ENCODE data around the gene NUP50. TPM values are rescaled to one million over a fixed set of nuclear protein-coding genes. Genes with fewer than 3 reads are reported as not detected.

The NUP50 gene
- total and polyA plus RNA-seq, 2 donors (not counting 1 experiment from before 2014, with no cell fraction given): 9.1 to 105 TPM

GRCh38 chr22:45228401-45228754, 64.7 kb downstream of the NUP50 start:
- H2AFZ ChIP-seq (ENCODE audit: insufficient read depth, low read depth, low read length, poor library complexity, severe bottlenecking): no peak overlapping the region
- H3K27ac ChIP-seq (ENCODE audit: low read length in 2 of 2): no peak overlapping the region
- Mint-ChIP-seq H3K27me3 (no peaks in the 10 kb centered on the region), H3K27ac (no peak overlapping the region), H3K4me1 (peaks cover 51% of the 10 kb centered on the region), H3K9me3 (ENCODE audit: insufficient read depth) (no peaks in the 10 kb centered on the region), H3K4me3 (no peak overlapping the region)
- no peak for ATAC-seq (ENCODE audit: low read depth)
- ChIA-PET POLR2A (no interaction called here), CTCF (no interaction called here)
- no peaks in the 10 kb centered on the region for H3K9me3 ChIP-seq (ENCODE audit: control extremely low read depth in 1 of 3, control insufficient read depth in 2 of 3, insufficient read depth in 1 of 3, low read length in 2 of 3)
- 93% methylated on average over 8 of the region's 8 CpGs for WGBS (ENCODE audit: insufficient coverage)
- no peak overlapping the region for H3K4me3 ChIP-seq (ENCODE audit: control extremely low read depth in 1 of 5, extremely low read depth in 1 of 5, insufficient read depth in 1 of 5, low read depth in 2 of 5, low read length in 4 of 5)
- intact Hi-C loops (cut with micrococcal nuclease): no loop called here
- no peak overlapping the region for H3K4me2 ChIP-seq (replicated peaks; ENCODE audit: low read depth, low read length, poor library complexity, severe bottlenecking)
- TF ChIP-seq CTCF (IDR thresholded peaks at IDR 0.05) (no peak), EZH2 (IDR thresholded peaks at IDR 0.05; ENCODE audit: borderline replicate concordance, insufficient read depth, low read depth, low read length, poor library complexity, severe bottlenecking) (no peak)
- peaks cover under 1 to 10% of the 10 kb centered on the region in 2 donors for H3K4me1 ChIP-seq (ENCODE audit: control insufficient read depth in 2 of 2, insufficient read depth in 2 of 2, low read length in 2 of 2)
- H3K36me3 ChIP-seq (replicated peaks in 1 of 2; ENCODE audit: control extremely low read depth in 1 of 2, control insufficient read depth in 1 of 2, extremely low read depth in 1 of 2, insufficient read depth in 2 of 2, low read length in 1 of 2): peaks cover 2 to 7% of the 10 kb centered on the region in 2 experiments
- no peaks in the 10 kb centered on the region for H3K27me3 ChIP-seq (replicated peaks in 1 of 4; ENCODE audit: control extremely low read depth in 1 of 4, control insufficient read depth in 3 of 4, insufficient read depth in 4 of 4, low read length in 3 of 4)
- peaks cover 78% of the 10 kb centered on the region for H3K79me2 ChIP-seq (ENCODE audit: control insufficient read depth, insufficient read depth, low read length)
- H4K20me1 ChIP-seq (ENCODE audit: control insufficient read depth, insufficient read depth, low read length, poor library complexity, severe bottlenecking): peaks cover 7% of the 10 kb centered on the region
- H3K9ac ChIP-seq (ENCODE audit: low read length): no peak overlapping the region
- no peak for DNase-seq

- ATAC-seq (ENCODE audit: low read depth): no peak
- H3K79me2 ChIP-seq (ENCODE audit: control insufficient read depth, insufficient read depth, low read length): peaks cover 80% of the 10 kb centered on the region
- H3K27me3 Mint-ChIP-seq: no peaks in the 10 kb centered on the region
Measured at GRCh38 chr22:45229181-45229580, 65.5 kb downstream of the NUP50 start.

More at GRCh38 chr22:45229181-45229580, 65.5 kb downstream of the NUP50 start:
- peaks cover 51% of the 10 kb centered on the region for H3K4me1 Mint-ChIP-seq
- DNase-seq: no peak
- POLR2A ChIA-PET: no interaction called here
- WGBS (ENCODE audit: insufficient coverage): 93% methylated on average over 6 of the region's 13 CpGs
- Histone ChIP-seq H3K9me3 (ENCODE audit: control extremely low read depth in 1 of 3, control insufficient read depth in 2 of 3, insufficient read depth in 1 of 3, low read length in 2 of 3) (no peaks in the 10 kb centered on the region), H3K4me3 (ENCODE audit: control extremely low read depth in 1 of 5, extremely low read depth in 1 of 5, insufficient read depth in 1 of 5, low read depth in 2 of 5, low read length in 4 of 5) (no peak overlapping the region), H3K4me1 (ENCODE audit: control insufficient read depth in 2 of 2, insufficient read depth in 2 of 2, low read length in 2 of 2) (peaks cover 4 to 12% of the 10 kb centered on the region in 2 donors), H2AFZ (ENCODE audit: insufficient read depth, low read depth, low read length, poor library complexity, severe bottlenecking) (no peak overlapping the region), H3K9ac (ENCODE audit: low read length) (no peak overlapping the region), H3K36me3 (replicated peaks in 1 of 2; ENCODE audit: control extremely low read depth in 1 of 2, control insufficient read depth in 1 of 2, extremely low read depth in 1 of 2, insufficient read depth in 2 of 2, low read length in 1 of 2) (peaks cover 2 to 7% of the 10 kb centered on the region in 2 experiments), H3K27me3 (replicated peaks in 1 of 4; ENCODE audit: control extremely low read depth in 1 of 4, control insufficient read depth in 3 of 4, insufficient read depth in 4 of 4, low read length in 3 of 4) (no peaks in the 10 kb centered on the region), H3K27ac (ENCODE audit: low read length in 2 of 2) (no peak overlapping the region), H3K4me2 (replicated peaks; ENCODE audit: low read depth, low read length, poor library complexity, severe bottlenecking) (no peak overlapping the region), H4K20me1 (ENCODE audit: control insufficient read depth, insufficient read depth, low read length, poor library complexity, severe bottlenecking) (peaks cover 7% of the 10 kb centered on the region)
- CTCF ChIA-PET: no interaction called here
- intact Hi-C loops (cut with micrococcal nuclease): no loop called here
- H3K4me3 Mint-ChIP-seq: no peak overlapping the region
- no peak overlapping the region for H3K27ac Mint-ChIP-seq
- H3K9me3 Mint-ChIP-seq (ENCODE audit: insufficient read depth): no peaks in the 10 kb centered on the region
- TF ChIP-seq CTCF (IDR thresholded peaks at IDR 0.05): no peak
- TF ChIP-seq EZH2 (IDR thresholded peaks at IDR 0.05; ENCODE audit: borderline replicate concordance, insufficient read depth, low read depth, low read length, poor library complexity, severe bottlenecking): no peak
